ENCODE measurements around the gene USP30.
A peak's percentile ranks its signal among the peaks of the same experiment; 100 is the strongest.
"Not testable (repeated sequence)": the region's sequence is repeated elsewhere in the genome, so short reads cannot be mapped to it uniquely, and the experiment has no call there.

USP30 gene

GRCh38 chr12:109052097-109052413 lies 321 bp upstream of the USP30 start:
- peaks cover 24% of the 10 kb centered on the region for H3K4me1 Mint-ChIP-seq
- no peak overlapping the region for H3K27ac Mint-ChIP-seq
- H3K9me3 Mint-ChIP-seq, result no peaks in the 10 kb centered on the region
- H3K36me3 Mint-ChIP-seq (ENCODE audit: low read depth), result peaks cover 5% of the 10 kb centered on the region
- peak overlapping the region; percentile 97 for H3K4me3 Mint-ChIP-seq
- DNase-seq, result no peak
- no peak for TF ChIP-seq CTCF (IDR thresholded peaks at IDR 0.05)
- peaks cover 7% of the 10 kb centered on the region for H3K27me3 Mint-ChIP-seq (ENCODE audit: low read depth, poor library complexity)

DNA sequence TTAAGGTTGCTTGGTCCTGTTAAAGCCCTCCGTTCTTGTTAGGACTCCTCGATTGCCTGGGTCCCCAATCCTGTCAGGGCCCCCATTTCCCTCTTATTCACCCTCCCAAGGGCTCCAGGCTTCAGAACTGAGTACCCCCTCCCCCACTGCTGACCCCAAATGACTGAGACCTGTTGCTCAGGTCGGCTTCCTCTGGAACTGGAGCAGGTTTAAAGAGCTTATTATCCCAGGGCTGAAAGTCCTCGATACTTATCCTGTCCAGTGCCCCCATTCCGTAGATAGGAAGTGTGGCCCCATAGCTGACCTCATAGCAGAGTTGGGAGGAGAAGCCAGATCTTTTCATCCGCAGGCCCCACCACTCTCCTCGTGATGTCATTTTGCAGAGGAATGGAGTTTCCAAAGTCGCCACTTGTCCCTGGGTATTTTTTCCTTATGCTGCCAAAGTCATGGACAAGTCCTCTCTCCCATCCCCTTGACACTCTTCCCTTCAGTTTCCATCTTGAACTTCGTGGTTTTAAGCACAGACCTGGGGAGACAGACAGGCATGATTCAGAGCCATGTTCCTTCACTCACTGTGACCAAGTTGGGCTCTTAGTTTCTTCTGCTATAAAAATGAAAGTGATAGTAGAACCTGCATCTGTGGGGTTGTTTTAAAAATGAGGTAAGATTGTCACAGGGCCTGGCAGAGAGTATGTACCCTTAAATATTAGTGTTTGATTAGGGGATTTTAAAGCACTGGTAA lies 1.2 kb downstream of the USP30 start:
- no peak for TF ChIP-seq CTCF (IDR thresholded peaks at IDR 0.05)
- peaks cover 6% of the 10 kb centered on the region for H3K27me3 Mint-ChIP-seq (ENCODE audit: low read depth, poor library complexity)
- H3K4me3 Mint-ChIP-seq, result peak overlapping the region; percentile 97
- no peak for DNase-seq
- H3K36me3 Mint-ChIP-seq (ENCODE audit: low read depth), result peaks cover 13% of the 10 kb centered on the region
- no peaks in the 10 kb centered on the region for H3K9me3 Mint-ChIP-seq
- peaks cover 24% of the 10 kb centered on the region for H3K4me1 Mint-ChIP-seq
- peak overlapping the region; percentile 94 for H3K27ac Mint-ChIP-seq

DNA sequence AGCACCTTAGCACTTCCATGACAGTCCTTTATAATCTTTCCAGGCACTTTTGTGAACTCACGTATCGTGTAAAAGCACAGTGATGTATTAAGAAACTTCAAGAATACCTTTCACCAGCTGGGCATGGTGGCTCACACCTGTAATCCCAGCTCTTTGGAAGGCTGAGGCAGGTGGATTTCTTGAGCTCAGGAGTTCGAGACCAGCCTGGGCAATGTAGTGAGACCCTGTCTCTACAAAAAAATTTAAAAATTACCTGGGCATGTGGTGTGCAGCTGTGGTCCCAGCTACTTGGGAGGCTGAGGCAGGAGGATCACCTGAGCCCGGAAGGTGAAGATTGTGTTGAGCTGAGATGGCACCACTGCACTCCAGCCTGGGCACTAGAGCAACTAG lies 1.7 kb downstream of the USP30 start:
- H3K27ac Mint-ChIP-seq; DNase-seq; H3K27me3 Mint-ChIP-seq (ENCODE audit: low read depth, poor library complexity); H3K9me3 Mint-ChIP-seq: not testable (repeated sequence)
- peak overlapping the region; percentile 97 for H3K4me3 Mint-ChIP-seq
- peaks cover 13% of the 10 kb centered on the region for H3K36me3 Mint-ChIP-seq (ENCODE audit: low read depth)
- H3K4me1 Mint-ChIP-seq, result peaks cover 19% of the 10 kb centered on the region

GRCh38 chr12:109054520-109054919 lies 2.1 kb downstream of the USP30 start:
- no peak for DNase-seq
- Mint-ChIP-seq H3K4me3 (no peak overlapping the region), H3K36me3 (ENCODE audit: low read depth) (peaks cover 14% of the 10 kb centered on the region), H3K27ac (no peak overlapping the region), H3K27me3 (ENCODE audit: low read depth, poor library complexity) (peaks cover 4% of the 10 kb centered on the region), H3K4me1 (peaks cover 16% of the 10 kb centered on the region), H3K9me3 (no peaks in the 10 kb centered on the region)
- TF ChIP-seq CTCF (IDR thresholded peaks at IDR 0.05), result no peak

DNA sequence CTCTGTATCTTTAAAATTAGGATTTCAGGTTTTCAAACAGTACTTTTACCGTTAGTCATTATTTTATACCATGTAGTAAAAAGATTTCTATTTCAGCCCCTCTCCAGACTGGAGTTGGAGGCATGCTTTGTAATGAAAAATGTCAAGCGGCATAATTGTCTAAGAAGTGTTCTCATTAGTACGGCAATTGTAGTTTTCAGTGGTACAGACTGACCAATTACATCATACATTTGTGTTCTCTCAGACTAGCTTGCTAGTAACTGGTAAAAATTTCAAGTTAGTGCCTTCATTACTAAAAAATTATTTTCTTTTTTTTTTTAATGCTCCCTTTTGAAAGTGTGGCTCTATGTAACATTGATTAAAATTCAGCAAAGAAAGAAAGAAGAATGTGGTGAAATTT lies 4.5 kb downstream of the USP30 start:
- no peak for DNase-seq
- Mint-ChIP-seq H3K4me1 (peaks cover 16% of the 10 kb centered on the region), H3K27ac (no peak overlapping the region), H3K27me3 (ENCODE audit: low read depth, poor library complexity) (no peaks in the 10 kb centered on the region), H3K36me3 (ENCODE audit: low read depth) (peaks cover 23% of the 10 kb centered on the region), H3K9me3 (no peaks in the 10 kb centered on the region), H3K4me3 (no peak overlapping the region)
- TF ChIP-seq CTCF (IDR thresholded peaks at IDR 0.05), result no peak

GRCh38 chr12:109057376-109057775 lies 5.0 kb downstream of the USP30 start:
- no peak for TF ChIP-seq CTCF (IDR thresholded peaks at IDR 0.05)
- no peak overlapping the region for H3K27ac Mint-ChIP-seq
- no peaks in the 10 kb centered on the region for H3K9me3 Mint-ChIP-seq
- peaks cover 23% of the 10 kb centered on the region for H3K36me3 Mint-ChIP-seq (ENCODE audit: low read depth)
- peaks cover 11% of the 10 kb centered on the region for H3K4me1 Mint-ChIP-seq
- no peaks in the 10 kb centered on the region for H3K27me3 Mint-ChIP-seq (ENCODE audit: low read depth, poor library complexity)
- DNase-seq, result no peak
- no peak overlapping the region for H3K4me3 Mint-ChIP-seq
